Astrocyte (in vitro differentiated cells and primary cell): ENCODE measurements around the gene PPP1R9A.

Experiments used
- EZH2 ChIP-seq: IDR thresholded peaks from 2 replicates; pipeline ENCODE4 v1.6.1; 2012; ENCODE audit warnings: mild to moderate bottlenecking, low read length, inconsistent platforms; ENCODE audit not compliant: insufficient read depth
- TF ChIP-seq, protein P1 (sequence below): IDR thresholded peaks from 2 replicates; pipeline ENCODE4 v1.5.1; 2011; ENCODE audit warnings: low read depth, mild to moderate bottlenecking, inconsistent platforms, low read length, moderate library complexity; ENCODE audit not compliant: insufficient read depth

DNA sequence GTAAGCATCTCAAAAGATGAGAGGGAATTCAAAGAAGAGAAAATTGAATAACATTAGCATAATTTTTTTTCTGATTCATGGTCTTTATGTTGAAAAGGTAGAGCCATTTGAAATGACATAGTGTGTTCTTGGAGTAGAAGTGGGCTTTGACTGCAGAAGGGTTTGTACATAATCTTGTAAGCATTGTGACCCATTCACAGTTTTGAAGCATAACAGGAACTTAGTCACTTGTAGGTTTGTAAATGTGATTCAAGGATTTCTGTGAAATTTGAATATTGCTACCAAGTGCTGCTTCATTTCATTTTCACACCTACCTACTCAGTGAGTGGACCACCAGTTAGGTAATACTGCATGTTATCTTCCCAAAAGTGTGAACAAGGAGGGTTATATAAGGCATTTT is 348.3 kb downstream of the PPP1R9A start:
- TF ChIP-seq, protein P1, sequence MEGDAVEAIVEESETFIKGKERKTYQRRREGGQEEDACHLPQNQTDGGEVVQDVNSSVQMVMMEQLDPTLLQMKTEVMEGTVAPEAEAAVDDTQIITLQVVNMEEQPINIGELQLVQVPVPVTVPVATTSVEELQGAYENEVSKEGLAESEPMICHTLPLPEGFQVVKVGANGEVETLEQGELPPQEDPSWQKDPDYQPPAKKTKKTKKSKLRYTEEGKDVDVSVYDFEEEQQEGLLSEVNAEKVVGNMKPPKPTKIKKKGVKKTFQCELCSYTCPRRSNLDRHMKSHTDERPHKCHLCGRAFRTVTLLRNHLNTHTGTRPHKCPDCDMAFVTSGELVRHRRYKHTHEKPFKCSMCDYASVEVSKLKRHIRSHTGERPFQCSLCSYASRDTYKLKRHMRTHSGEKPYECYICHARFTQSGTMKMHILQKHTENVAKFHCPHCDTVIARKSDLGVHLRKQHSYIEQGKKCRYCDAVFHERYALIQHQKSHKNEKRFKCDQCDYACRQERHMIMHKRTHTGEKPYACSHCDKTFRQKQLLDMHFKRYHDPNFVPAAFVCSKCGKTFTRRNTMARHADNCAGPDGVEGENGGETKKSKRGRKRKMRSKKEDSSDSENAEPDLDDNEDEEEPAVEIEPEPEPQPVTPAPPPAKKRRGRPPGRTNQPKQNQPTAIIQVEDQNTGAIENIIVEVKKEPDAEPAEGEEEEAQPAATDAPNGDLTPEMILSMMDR, result no peak
- TF ChIP-seq EZH2, result no peak
